WTC11 (cell line): Measurements from ENCODE around the gene ADSL. TPM values are rescaled to one million over a fixed set of nuclear protein-coding genes. Genes with fewer than 3 reads are reported as not detected.

Source experiments
- ATAC-seq: fragments of 200-7000 bp; cut with Tn5 transposase; 2 replicates; pipeline ENCODE4 v1.10.0; 2021; ENCODE audit warnings: mild to moderate bottlenecking, moderate library complexity
- CTCF ChIA-PET: fragments of 300-600 bp; sonication (Branson Sonifier 250); formaldehyde crosslinking; loops from one replicate; lab custom pipeline; 2021; ENCODE audit warnings: antibody characterized with exemption; lab: Charles Lee
- POLR2A ChIA-PET: fragments of 350-600 bp; sonication (Branson Sonifier 250); formaldehyde crosslinking; loops from one replicate; lab custom pipeline; 2021; ENCODE audit warnings: antibody characterized with exemption; lab: Charles Lee
- DNase-seq: peaks from one replicate; pipeline ENCODE4 v3.0.0; 2021; ENCODE audit warnings: low spot score
- H3K27ac Mint-ChIP-seq: 2 replicates; pipeline ENCODE4 v1.8.0; 2021; ENCODE audit warnings: mixed read lengths
- H3K27me3 Mint-ChIP-seq: 2 replicates; pipeline ENCODE4 v1.8.0; 2021; ENCODE audit warnings: low read depth, mild to moderate bottlenecking, moderate library complexity, mixed read lengths
- H3K36me3 Mint-ChIP-seq: 2 replicates; pipeline ENCODE4 v1.8.0; 2021; ENCODE audit warnings: mixed read lengths
- H3K4me1 Mint-ChIP-seq: 2 replicates; pipeline ENCODE4 v1.8.0; 2022; ENCODE audit warnings: mixed read lengths
- H3K4me3 Mint-ChIP-seq: 2 replicates; pipeline ENCODE4 v1.8.0; 2021; ENCODE audit warnings: mild to moderate bottlenecking, moderate library complexity, mixed read lengths
- H3K9me3 Mint-ChIP-seq: 2 replicates; pipeline ENCODE4 v1.8.0; 2021; ENCODE audit warnings: mixed read lengths
- AFF4 ChIP-seq: sonication (generic); formaldehyde crosslinking; IDR thresholded peaks from 2 replicates; pipeline ENCODE4 v1.8.1; 2023; ENCODE audit warnings: mild to moderate bottlenecking, missing genetic modification reagents, borderline replicate concordance
- AR ChIP-seq: fragments of 250-450 bp; sonication (Bioruptor Pico); IDR thresholded peaks from 2 replicates; pipeline ENCODE4 v1.9.0; 2021; ENCODE audit warnings: mild to moderate bottlenecking
- ARID4B ChIP-seq: sonication (generic); formaldehyde crosslinking; IDR thresholded peaks from 2 replicates; pipeline ENCODE4 v1.8.0; 2023; ENCODE audit warnings: missing genetic modification reagents, mild to moderate bottlenecking, borderline replicate concordance
- ATF1 ChIP-seq: sonication (generic); formaldehyde crosslinking; IDR thresholded peaks from 2 replicates; pipeline ENCODE4 v1.8.1; 2023; ENCODE audit warnings: mild to moderate bottlenecking, moderate library complexity, missing genetic modification reagents
- ATF3 ChIP-seq: sonication (generic); formaldehyde crosslinking; conservative IDR thresholded peaks from 2 replicates; pipeline ENCODE4 v1.8.1; 2022; ENCODE audit warnings: mild to moderate bottlenecking, missing genetic modification reagents
- FOXK1 ChIP-seq: sonication (generic); formaldehyde crosslinking; IDR thresholded peaks from 2 replicates; pipeline ENCODE4 v1.8.0; 2022; ENCODE audit warnings: mild to moderate bottlenecking, moderate library complexity, missing genetic modification reagents
- GRHL2 ChIP-seq: fragments of 250-450 bp; sonication (Bioruptor Pico); IDR thresholded peaks from 2 replicates; pipeline ENCODE4 v1.8.0; 2022; ENCODE audit warnings: mild to moderate bottlenecking, moderate library complexity; ENCODE audit not compliant: insufficient replicate concordance, severe bottlenecking
- HMGXB4 ChIP-seq: sonication (generic); formaldehyde crosslinking; IDR thresholded peaks from 2 replicates; pipeline ENCODE4 v1.8.1; 2023; ENCODE audit warnings: mild to moderate bottlenecking, moderate library complexity, missing genetic modification reagents
- ZNF281 ChIP-seq: sonication (generic); formaldehyde crosslinking; IDR thresholded peaks from 2 replicates; pipeline ENCODE4 v1.8.0; 2023; ENCODE audit warnings: mild to moderate bottlenecking, missing genetic modification reagents
- ZNF396 ChIP-seq: fragments of 250-450 bp; sonication (Bioruptor Pico); IDR thresholded peaks from 2 replicates; pipeline ENCODE4 v1.8.0; 2021; ENCODE audit warnings: mild to moderate bottlenecking, moderate library complexity, borderline replicate concordance
- ZNF423 ChIP-seq: fragments of 250-450 bp; sonication (Bioruptor Pico); IDR thresholded peaks from 2 replicates; pipeline ENCODE4 v2.1.2; 2022; ENCODE audit warnings: mild to moderate bottlenecking, moderate library complexity
- total RNA-seq: library from RNA; stranded (reverse); gene quantifications from 3 replicates; pipeline ENCODE4 v1.2.3, GENCODE V29; 2021

Gene ADSL
- total RNA-seq, 1 experiment from 2014 or later: 154 TPM

- no peak for DNase-seq
- H3K4me1 Mint-ChIP-seq: no peaks in the 10 kb centered on the region
- ChIA-PET CTCF (interaction anchor here (2.7 kb wide), 1 partner anchor 8 kb away, joined by 9 read pairs; no protein-coding TSS in a partner anchor), POLR2A (no interaction called here)
- no peak overlapping the region for H3K27ac Mint-ChIP-seq
- H3K4me3 Mint-ChIP-seq: no peak overlapping the region
- peaks cover 37% of the 10 kb centered on the region for H3K36me3 Mint-ChIP-seq
- no peaks in the 10 kb centered on the region for H3K27me3 Mint-ChIP-seq
- TF ChIP-seq ZNF396 (CRISPR knock-in tag): no peak
- no peak for TF ChIP-seq ZNF423 (CRISPR knock-in tag)
- TF ChIP-seq GRHL2 (CRISPR knock-in tag): no peak
- no peak for TF ChIP-seq AFF4 (CRISPR knock-in tag)
- TF ChIP-seq ATF3: 0 out of 2 replicates have a peak, but pooled peaks have one; percentile 8
- no peak for TF ChIP-seq FOXK1 (CRISPR knock-in tag)
- TF ChIP-seq ZNF281 (CRISPR knock-in tag): no peak
- no peak for TF ChIP-seq AR (CRISPR knock-in tag)
- TF ChIP-seq, all 79 proteins: peak for 1
- no peak for ATAC-seq
- H3K9me3 Mint-ChIP-seq: no peaks in the 10 kb centered on the region
These were observed 60.9 kb downstream of the ADSL start for GRCh38 chr22:40407021-40407761.

GRCh38 chr22:40407831-40408717 lies 61.8 kb downstream of the ADSL start:
- no peak for DNase-seq
- POLR2A ChIA-PET: no interaction called here
- Mint-ChIP-seq H3K9me3 (no peaks in the 10 kb centered on the region), H3K27ac (no peak overlapping the region), H3K36me3 (peaks cover 34% of the 10 kb centered on the region), H3K4me3 (no peak overlapping the region), H3K27me3 (no peaks in the 10 kb centered on the region), H3K4me1 (no peaks in the 10 kb centered on the region)
- no peak for ATAC-seq
- CTCF ChIA-PET: interaction anchor here (2.7 kb wide), 1 partner anchor 9 kb away, joined by 9 read pairs; no protein-coding TSS in a partner anchor
- TF ChIP-seq HMGXB4 (CRISPR knock-in tag) (no peak), ARID4B (CRISPR knock-in tag) (no peak), ATF1 (no peak)
